Vagina (tissue), 2 donors: ENCODE data around the gene TRIM44. TPM values are rescaled to one million over a fixed set of nuclear protein-coding genes. Genes with fewer than 3 reads are reported as not detected.

Experiments
- DNase-seq, 2 donors: peaks; one replicate each; pipeline ENCODE4 v3.0.0-alpha.2; 2017; ENCODE audit errors: extremely low spot score in 2 of 2
- H3K27ac ChIP-seq: fragments of 200-600 bp; sonication (generic); one replicate; pipeline ENCODE4 v1.5.1; 2019
- H3K27me3 ChIP-seq: fragments of 200-600 bp; sonication (generic); one replicate; pipeline ENCODE4 v1.5.1; 2019
- H3K36me3 ChIP-seq, 2 donors: fragments of 200-600 bp; sonication (generic); one replicate each; pipeline ENCODE4 v1.5.1; 2017 to 2019
- H3K4me1 ChIP-seq: fragments of 200-600 bp; sonication (generic); one replicate; pipeline ENCODE4 v1.5.1; 2019
- H3K4me3 ChIP-seq, 2 donors: fragments of 200-600 bp; sonication (generic); 1 replicate in 1 of 2; 2 replicates in 1 of 2; pipeline ENCODE4 v1.5.1; 2016 to 2019
- H3K9me3 ChIP-seq: fragments of 200-600 bp; sonication (generic); one replicate; pipeline ENCODE4 v1.5.1; 2019
- POLR2A ChIP-seq, 2 donors: fragments of 450-650 bp; IDR thresholded peaks; one replicate each; pipeline ENCODE4 v1.6.1; 2017; ENCODE audit warnings: antibody characterized with exemption in 2 of 2, mild to moderate bottlenecking in 2 of 2, moderate library complexity in 2 of 2
- POLR2AphosphoS5 ChIP-seq, 2 donors: sonication (generic); formaldehyde crosslinking; IDR thresholded peaks; one replicate each; pipeline ENCODE4 v1.9.0; 2017; ENCODE audit warnings: antibody characterized with exemption in 2 of 2, mild to moderate bottlenecking in 2 of 2, low read depth in 1 of 2; ENCODE audit not compliant: insufficient read depth in 1 of 2
- intact Hi-C: fragments of 100-400 bp; cut with DNase I; formaldehyde crosslinking; loops from one replicate; pipeline ENCODE4 v1.15.1; 2023
- total RNA-seq: library from RNA; depleted of rRNA; stranded (reverse); fragments of >200 nt; gene quantifications from one replicate; pipeline ENCODE4 v1.2.3, GENCODE V29; 2016
- TF ChIP-seq, protein P1 (sequence below), 3 experiments: fragments of 450-650 bp in 2 of 3; fragments of 200-600 bp in 1 of 3; sonication (generic) in 1 of 3; IDR thresholded peaks; one replicate each; pipeline ENCODE4 v1.5.1; 2017 to 2019; ENCODE audit warnings: antibody characterized with exemption in 3 of 3, mild to moderate bottlenecking in 2 of 3, moderate library complexity in 2 of 3

TRIM44 gene
- total RNA-seq, 1 donor from 2014 or later: 27.7 TPM

- Histone ChIP-seq H3K4me3 (no peak overlapping the region), H3K27me3 (no peaks in the 10 kb centered on the region), H3K36me3 (no peaks in the 10 kb centered on the region), H3K27ac (no peak overlapping the region), H3K9me3 (no peaks in the 10 kb centered on the region), H3K4me1 (peaks cover 14% of the 10 kb centered on the region)
- DNase-seq: no peak
- TF ChIP-seq POLR2AphosphoS5 (IDR thresholded peaks at IDR 0.05; ENCODE audit: insufficient read depth in 1 of 2, low read depth in 1 of 2) (no peak), POLR2A (IDR thresholded peaks at IDR 0.05) (no peak)
- TF ChIP-seq, protein P1, sequence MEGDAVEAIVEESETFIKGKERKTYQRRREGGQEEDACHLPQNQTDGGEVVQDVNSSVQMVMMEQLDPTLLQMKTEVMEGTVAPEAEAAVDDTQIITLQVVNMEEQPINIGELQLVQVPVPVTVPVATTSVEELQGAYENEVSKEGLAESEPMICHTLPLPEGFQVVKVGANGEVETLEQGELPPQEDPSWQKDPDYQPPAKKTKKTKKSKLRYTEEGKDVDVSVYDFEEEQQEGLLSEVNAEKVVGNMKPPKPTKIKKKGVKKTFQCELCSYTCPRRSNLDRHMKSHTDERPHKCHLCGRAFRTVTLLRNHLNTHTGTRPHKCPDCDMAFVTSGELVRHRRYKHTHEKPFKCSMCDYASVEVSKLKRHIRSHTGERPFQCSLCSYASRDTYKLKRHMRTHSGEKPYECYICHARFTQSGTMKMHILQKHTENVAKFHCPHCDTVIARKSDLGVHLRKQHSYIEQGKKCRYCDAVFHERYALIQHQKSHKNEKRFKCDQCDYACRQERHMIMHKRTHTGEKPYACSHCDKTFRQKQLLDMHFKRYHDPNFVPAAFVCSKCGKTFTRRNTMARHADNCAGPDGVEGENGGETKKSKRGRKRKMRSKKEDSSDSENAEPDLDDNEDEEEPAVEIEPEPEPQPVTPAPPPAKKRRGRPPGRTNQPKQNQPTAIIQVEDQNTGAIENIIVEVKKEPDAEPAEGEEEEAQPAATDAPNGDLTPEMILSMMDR (IDR thresholded peaks at IDR 0.05): no peak
- intact Hi-C loops: loop anchor here (10.0 kb wide), 1 partner anchor 209 kb away; the partner anchor contains the start of gene FJX1
Observed at GRCh38 chr11:35823742-35824298, 161.2 kb downstream of the TRIM44 start.

- Histone ChIP-seq H3K9me3 (no peaks in the 10 kb centered on the region), H3K4me3 (no peak overlapping the region), H3K36me3 (no peaks in the 10 kb centered on the region), H3K27ac (no peak overlapping the region), H3K27me3 (no peaks in the 10 kb centered on the region), H3K4me1 (peaks cover 14% of the 10 kb centered on the region)
- no peak for DNase-seq
- intact Hi-C loops: loop anchor here (10.0 kb wide), 1 partner anchor 211 kb away; the partner anchor contains the start of gene FJX1
- TF ChIP-seq, protein P1 (IDR thresholded peaks at IDR 0.05): no peak
- TF ChIP-seq POLR2A (IDR thresholded peaks at IDR 0.05) (no peak), POLR2AphosphoS5 (IDR thresholded peaks at IDR 0.05; ENCODE audit: insufficient read depth in 1 of 2, low read depth in 1 of 2) (no peak)
Observed at GRCh38 chr11:35825386-35825785, 162.8 kb downstream of the TRIM44 start.

DNA sequence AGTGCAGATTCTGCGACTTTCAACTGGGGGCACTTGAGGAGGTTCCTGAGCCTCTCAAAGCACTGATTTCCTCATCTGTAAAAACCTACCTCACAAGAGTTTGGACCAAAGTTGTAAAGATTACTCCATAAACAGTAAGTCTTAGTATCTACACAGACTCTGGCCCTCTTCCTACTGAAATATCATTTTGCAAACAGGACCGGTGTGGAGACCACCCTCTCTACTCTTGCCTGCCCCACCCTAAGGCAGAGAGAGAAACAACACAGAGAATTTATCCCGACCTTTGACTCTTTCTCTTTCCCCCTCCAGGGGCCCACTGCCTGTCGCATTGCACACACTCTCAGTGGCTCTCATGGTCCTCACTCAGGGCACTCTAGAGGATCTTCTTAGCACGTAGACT, 163.4 kb downstream of the TRIM44 start:
- Histone ChIP-seq H3K4me1 (peaks cover 14% of the 10 kb centered on the region), H3K27ac (no peak overlapping the region), H3K9me3 (no peaks in the 10 kb centered on the region), H3K27me3 (no peaks in the 10 kb centered on the region), H3K4me3 (no peak overlapping the region), H3K36me3 (no peaks in the 10 kb centered on the region)
- DNase-seq: no peak
- intact Hi-C loops: loop anchor here (10.0 kb wide), 1 partner anchor 211 kb away; the partner anchor contains the start of gene FJX1
- TF ChIP-seq, protein P1 (IDR thresholded peaks at IDR 0.05): no peak
- TF ChIP-seq POLR2A (IDR thresholded peaks at IDR 0.05): no peak
- no peak for TF ChIP-seq POLR2AphosphoS5 (IDR thresholded peaks at IDR 0.05; ENCODE audit: insufficient read depth in 1 of 2, low read depth in 1 of 2)

- Histone ChIP-seq H3K27ac (no peak overlapping the region), H3K36me3 (no peaks in the 10 kb centered on the region), H3K4me1 (peaks cover 9% of the 10 kb centered on the region), H3K9me3 (no peaks in the 10 kb centered on the region), H3K27me3 (no peaks in the 10 kb centered on the region), H3K4me3 (no peak overlapping the region)
- intact Hi-C loops: loop anchor here (10.0 kb wide), 1 partner anchor 212 kb away; the partner anchor contains the start of gene FJX1
- DNase-seq: no peak
- TF ChIP-seq, protein P1 (IDR thresholded peaks at IDR 0.05): no peak
- TF ChIP-seq POLR2AphosphoS5 (IDR thresholded peaks at IDR 0.05; ENCODE audit: insufficient read depth in 1 of 2, low read depth in 1 of 2) (no peak), POLR2A (IDR thresholded peaks at IDR 0.05) (no peak)
Observed at GRCh38 chr11:35826949-35827348, 164.4 kb downstream of the TRIM44 start.

- H3K36me3 ChIP-seq: no peaks in the 10 kb centered on the region
- no peak overlapping the region for H3K4me3 ChIP-seq
- TF ChIP-seq, protein P1 (IDR thresholded peaks at IDR 0.05): no peak
- TF ChIP-seq POLR2A (IDR thresholded peaks at IDR 0.05): no peak
- no peak for TF ChIP-seq POLR2AphosphoS5 (IDR thresholded peaks at IDR 0.05; ENCODE audit: insufficient read depth in 1 of 2, low read depth in 1 of 2)
- H3K27ac ChIP-seq: no peak overlapping the region
- no peak for DNase-seq
- no peaks in the 10 kb centered on the region for H3K4me1 ChIP-seq
- no peaks in the 10 kb centered on the region for H3K9me3 ChIP-seq
- intact Hi-C loops: no loop called here
- H3K27me3 ChIP-seq: no peaks in the 10 kb centered on the region
Observed at GRCh38 chr11:35836205-35836604, 173.6 kb downstream of the TRIM44 start.
